B cell (primary cell): Measurements from ENCODE around the gene KRTAP5-1.

Experiments
- EZH2 ChIP-seq: IDR thresholded peaks from 2 replicates; pipeline ENCODE4 v1.6.1; 2012; ENCODE audit warnings: borderline replicate concordance, low read depth, mild to moderate bottlenecking, moderate library complexity, low read length; ENCODE audit not compliant: insufficient read depth, poor library complexity, severe bottlenecking
- TF ChIP-seq, protein P1 (sequence below): fragments of 200-600 bp; IDR thresholded peaks from one replicate; pipeline ENCODE4 v1.8.0; 2022; ENCODE audit warnings: antibody characterized with exemption, mild to moderate bottlenecking

DNA sequence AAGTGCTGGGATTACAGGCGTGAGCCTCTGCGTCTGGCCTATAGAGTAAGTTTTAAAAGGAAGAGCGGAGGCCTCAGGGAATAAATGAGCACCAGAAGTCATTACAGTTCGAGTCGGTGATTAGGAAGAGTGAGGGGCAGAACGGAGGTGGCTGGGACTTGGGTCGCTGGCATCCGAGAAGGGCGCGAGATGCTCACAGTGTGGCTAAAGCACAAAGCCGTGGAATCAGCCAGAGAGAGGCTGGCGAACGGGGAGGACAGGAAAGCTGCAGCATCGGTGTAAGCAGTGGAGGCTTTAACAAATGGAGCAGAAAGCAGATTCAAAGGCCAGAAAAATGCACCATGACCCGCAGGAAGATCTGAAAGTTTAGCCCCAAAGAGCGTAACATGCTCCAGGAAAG, 39.5 kb upstream of the KRTAP5-1 start:
- TF ChIP-seq, protein P1, sequence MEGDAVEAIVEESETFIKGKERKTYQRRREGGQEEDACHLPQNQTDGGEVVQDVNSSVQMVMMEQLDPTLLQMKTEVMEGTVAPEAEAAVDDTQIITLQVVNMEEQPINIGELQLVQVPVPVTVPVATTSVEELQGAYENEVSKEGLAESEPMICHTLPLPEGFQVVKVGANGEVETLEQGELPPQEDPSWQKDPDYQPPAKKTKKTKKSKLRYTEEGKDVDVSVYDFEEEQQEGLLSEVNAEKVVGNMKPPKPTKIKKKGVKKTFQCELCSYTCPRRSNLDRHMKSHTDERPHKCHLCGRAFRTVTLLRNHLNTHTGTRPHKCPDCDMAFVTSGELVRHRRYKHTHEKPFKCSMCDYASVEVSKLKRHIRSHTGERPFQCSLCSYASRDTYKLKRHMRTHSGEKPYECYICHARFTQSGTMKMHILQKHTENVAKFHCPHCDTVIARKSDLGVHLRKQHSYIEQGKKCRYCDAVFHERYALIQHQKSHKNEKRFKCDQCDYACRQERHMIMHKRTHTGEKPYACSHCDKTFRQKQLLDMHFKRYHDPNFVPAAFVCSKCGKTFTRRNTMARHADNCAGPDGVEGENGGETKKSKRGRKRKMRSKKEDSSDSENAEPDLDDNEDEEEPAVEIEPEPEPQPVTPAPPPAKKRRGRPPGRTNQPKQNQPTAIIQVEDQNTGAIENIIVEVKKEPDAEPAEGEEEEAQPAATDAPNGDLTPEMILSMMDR = no peak
- no peak for TF ChIP-seq EZH2
